CD4-positive, alpha-beta T cell (primary cell): ENCODE data around the gene RTKN2. TPM values are rescaled to one million over a fixed set of nuclear protein-coding genes. Genes with fewer than 3 reads are reported as not detected.
A peak's percentile ranks its signal among the peaks of the same experiment; 100 is the strongest.

Experiments
- ATAC-seq: fragments of 200-7000 bp; cut with Tn5 transposase; one replicate; pipeline ENCODE4 v1.10.0; 2022; ENCODE audit warnings: mild to moderate bottlenecking; ENCODE audit not compliant: poor library complexity
- CTCF ChIA-PET: fragments of 350-600 bp; sonication (Branson Sonifier 250); formaldehyde crosslinking; loops from one replicate; lab custom pipeline; 2021; ENCODE audit warnings: antibody characterized with exemption, inconsistent platforms; lab: Charles Lee
- POLR2A ChIA-PET: fragments of 350-600 bp; sonication (Branson Sonifier 250); formaldehyde crosslinking; loops from one replicate; lab custom pipeline; 2021; ENCODE audit warnings: antibody characterized with exemption, inconsistent platforms; lab: Charles Lee
- DNase-seq, 14 experiments: peaks; one replicate each; pipeline ENCODE4 v3.0.0-alpha.2; 2013 to 2020; ENCODE audit warnings: mixed read lengths in 2 of 14
- H3K27ac ChIP-seq, 2 donors: one replicate each; pipeline versions ENCODE4 v1.5.1 to v1.7.0; 2013; ENCODE audit warnings: low read length in 2 of 2, low read depth in 1 of 2, mild to moderate bottlenecking in 1 of 2
- H3K27me3 ChIP-seq, 2 experiments: 1 replicate in 1 of 2; 2 replicates in 1 of 2; pipeline versions ENCODE4 v1.6.1 to v1.7.0; 2013; ENCODE audit warnings: low read length in 2 of 2, control low read depth in 1 of 2, mild to moderate bottlenecking in 1 of 2, moderate library complexity in 1 of 2; ENCODE audit not compliant: insufficient read depth in 2 of 2, control insufficient read depth in 1 of 2
- H3K36me3 ChIP-seq: one replicate; pipeline ENCODE4 v1.6.1; 2013; ENCODE audit warnings: low read length, control low read depth; ENCODE audit not compliant: insufficient read depth
- H3K4me1 ChIP-seq: one replicate; pipeline ENCODE4 v1.6.1; 2013; ENCODE audit warnings: low read length, control low read depth; ENCODE audit not compliant: insufficient read depth
- H3K4me3 ChIP-seq: one replicate; pipeline ENCODE4 v1.5.1; 2013; ENCODE audit warnings: mild to moderate bottlenecking, low read length, moderate library complexity
- H3K9me3 ChIP-seq, 2 experiments: 1 replicate in 1 of 2; 2 replicates in 1 of 2; pipeline versions ENCODE4 v1.6.1 to v1.7.0; 2013; ENCODE audit warnings: low read length in 2 of 2, mild to moderate bottlenecking in 2 of 2, control low read depth in 1 of 2, moderate library complexity in 1 of 2; ENCODE audit not compliant: control insufficient read depth in 1 of 2, insufficient read depth in 1 of 2
- H3K27ac Mint-ChIP-seq: one replicate; pipeline ENCODE4 v1.8.0; 2020; ENCODE audit warnings: mixed read lengths
- H3K27me3 Mint-ChIP-seq: one replicate; pipeline ENCODE4 v1.8.0; 2021; ENCODE audit warnings: mixed read lengths
- H3K36me3 Mint-ChIP-seq: one replicate; pipeline ENCODE4 v1.8.0; 2021; ENCODE audit warnings: low read depth, mixed read lengths
- H3K4me1 Mint-ChIP-seq: one replicate; pipeline ENCODE4 v1.8.0; 2021; ENCODE audit warnings: low read depth, mixed read lengths
- H3K4me3 Mint-ChIP-seq: one replicate; pipeline ENCODE4 v1.8.0; 2020; ENCODE audit warnings: mild to moderate bottlenecking, mixed read lengths
- H3K9me3 Mint-ChIP-seq: one replicate; pipeline ENCODE4 v1.8.0; 2020; ENCODE audit warnings: mixed read lengths
- CTCF ChIP-seq: fragments of 200-600 bp; IDR thresholded peaks from one replicate; pipeline ENCODE4 v1.8.0; 2022; ENCODE audit warnings: antibody characterized with exemption, mild to moderate bottlenecking
- intact Hi-C, 2 experiments: fragments of 100-400 bp; cut with DNase I in 1 of 2; cut with micrococcal nuclease in 1 of 2; formaldehyde crosslinking; loops; one replicate each; pipeline versions ENCODE4 v1.15.1 to v1.9.0; 2023 to 2025; cut with DNase I, micrococcal nuclease
- total RNA-seq, 174 experiments: library from RNA in 2 of 174; stranded (reverse) in 2 of 174; gene quantifications; one replicate each; pipeline ENCODE4 v1.2.3 and lab custom pipeline; 2021 to 2026

RTKN2 gene
- total RNA-seq, 2 experiments from 2014 or later = 3.7 to 3.9 TPM

GRCh38 chr10:62237506-62237905 is 31.1 kb downstream of the RTKN2 start:
- Histone ChIP-seq H3K27ac (no peak overlapping the region), H3K4me3 (no peak overlapping the region), H3K36me3 (no peaks in the 10 kb centered on the region), H3K27me3 (no peaks in the 10 kb centered on the region), H3K4me1 (peaks cover 4% of the 10 kb centered on the region), H3K9me3 (peaks cover 0 to 6% of the 10 kb centered on the region in 2 experiments)
- Mint-ChIP-seq H3K27ac (peak overlapping the region; percentile 42), H3K4me1 (peaks cover 71% of the 10 kb centered on the region), H3K9me3 (no peaks in the 10 kb centered on the region), H3K36me3 (no peaks in the 10 kb centered on the region), H3K27me3 (no peaks in the 10 kb centered on the region), H3K4me3 (no peak overlapping the region)
- no peak for ATAC-seq
- CTCF ChIA-PET = interaction anchor here (0.9 to 1.2 kb wide), 4 partner anchors 8 to 199 kb away, joined by 3 to 7 read pairs (median 4); no protein-coding TSS in a partner anchor
- no peak for DNase-seq
- no peak for TF ChIP-seq CTCF
- intact Hi-C loops = loop anchor here in 1 of 2 experiments (10.0 kb wide), 1 partner anchor 53 kb away; no protein-coding TSS in a partner anchor
- POLR2A ChIA-PET = interaction anchor here (4.0 kb wide), 1 partner anchor 54 kb away, joined by 15 read pairs; no protein-coding TSS in a partner anchor

GRCh38 chr10:62234077-62234605 is 34.5 kb downstream of the RTKN2 start:
- H3K27ac ChIP-seq = no peak overlapping the region
- peak overlapping the region; percentile 26 for H3K4me3 ChIP-seq
- Mint-ChIP-seq H3K36me3 (no peaks in the 10 kb centered on the region), H3K27me3 (no peaks in the 10 kb centered on the region), H3K27ac (peak overlapping the region; percentile 48), H3K9me3 (no peaks in the 10 kb centered on the region), H3K4me1 (peaks cover 55% of the 10 kb centered on the region), H3K4me3 (peak overlapping the region; percentile 70)
- no peaks in the 10 kb centered on the region for H3K9me3 ChIP-seq
- no peak for TF ChIP-seq CTCF
- ChIA-PET CTCF (interaction anchor here (1.4 to 2.2 kb wide), 2 partner anchors 11 to 195 kb away, joined by 3 to 6 read pairs; no protein-coding TSS in a partner anchor), POLR2A (interaction anchor here (0.6 to 1.3 kb wide), 3 partner anchors 23 to 330 kb away, joined by 3 to 4 read pairs (median 3); no protein-coding TSS in a partner anchor)
- ATAC-seq (no peak), DNase-seq (peak in 1 of 14 experiments; percentile 1)
- no peaks in the 10 kb centered on the region for H3K36me3 ChIP-seq
- H3K27me3 ChIP-seq = no peaks in the 10 kb centered on the region
- intact Hi-C loops = loop anchor here in 1 of 2 experiments (10.0 kb wide), 1 partner anchor 49 kb away; no protein-coding TSS in a partner anchor
- H3K4me1 ChIP-seq = peaks cover 4% of the 10 kb centered on the region

GRCh38 chr10:62233356-62234076 is 35.1 kb downstream of the RTKN2 start:
- ATAC-seq (no peak), DNase-seq (no peak)
- Mint-ChIP-seq H3K4me3 (peak overlapping the region; percentile 70), H3K27ac (peak overlapping the region; percentile 48), H3K4me1 (peaks cover 49% of the 10 kb centered on the region), H3K27me3 (no peaks in the 10 kb centered on the region), H3K36me3 (no peaks in the 10 kb centered on the region), H3K9me3 (no peaks in the 10 kb centered on the region)
- H3K9me3 ChIP-seq = no peaks in the 10 kb centered on the region
- H3K4me3 ChIP-seq = peak overlapping the region; percentile 26
- H3K36me3 ChIP-seq = no peaks in the 10 kb centered on the region
- CTCF ChIA-PET = interaction anchor here (1.4 to 2.2 kb wide), 2 partner anchors 12 to 195 kb away, joined by 3 to 6 read pairs; no protein-coding TSS in a partner anchor
- no peak overlapping the region for H3K27ac ChIP-seq
- intact Hi-C loops = loop anchor here in 1 of 2 experiments (10.0 kb wide), 1 partner anchor 49 kb away; no protein-coding TSS in a partner anchor
- peaks cover 4% of the 10 kb centered on the region for H3K4me1 ChIP-seq
- H3K27me3 ChIP-seq = no peaks in the 10 kb centered on the region
- POLR2A ChIA-PET = interaction anchor here (0.6 to 1.2 kb wide), 2 partner anchors 22 to 184 kb away, joined by 3 read pairs; no protein-coding TSS in a partner anchor
- no peak for TF ChIP-seq CTCF
